Measurements from ENCODE around the gene TENM4.

DNA sequence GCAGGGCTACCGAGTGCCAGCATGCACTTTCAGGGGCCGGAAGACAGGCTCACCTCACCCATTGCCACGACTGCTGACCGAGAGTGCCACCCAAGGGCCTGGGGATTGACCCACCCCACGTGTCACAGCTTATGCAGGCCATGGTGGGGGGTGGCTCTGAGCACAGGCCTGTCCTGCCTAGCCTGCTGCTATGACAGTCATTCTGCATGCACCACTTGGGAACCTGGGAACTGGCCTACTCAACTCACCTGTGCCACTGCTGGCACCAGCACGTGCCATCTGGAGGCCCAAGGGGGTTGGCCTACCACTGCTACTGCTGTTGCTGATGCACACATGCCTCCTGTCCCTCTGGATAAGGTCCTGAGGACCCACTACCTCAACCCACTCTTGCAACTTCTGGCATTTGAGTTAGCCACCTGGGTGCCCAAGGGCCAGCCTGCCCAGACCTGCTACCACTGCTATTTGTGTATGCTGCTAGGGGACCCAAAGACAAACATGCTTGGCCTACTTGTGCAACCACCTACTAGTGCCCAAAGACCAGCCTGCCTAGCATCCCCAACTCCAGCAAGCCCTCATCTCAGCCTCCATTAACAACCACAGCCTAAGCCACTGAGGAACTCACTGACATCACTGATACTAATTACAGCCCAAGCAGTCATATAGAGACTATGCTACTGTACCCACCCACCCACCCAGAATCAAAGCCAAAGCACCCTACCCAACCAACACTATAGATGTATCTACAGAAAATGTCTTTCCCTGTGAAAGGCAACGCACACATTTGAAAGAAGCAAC, 807.1 kb downstream of the TENM4 start:
- TF ChIP-seq SIN3A (IDR thresholded peaks at IDR 0.05; ENCODE audit: borderline replicate concordance, insufficient read depth, low read length): no peak
- TF ChIP-seq POLR2AphosphoS5 (IDR thresholded peaks at IDR 0.05; ENCODE audit: low read depth, low read length): no peak
- TF ChIP-seq TAF1 (IDR thresholded peaks at IDR 0.05; ENCODE audit: borderline replicate concordance, insufficient read depth, low read length): no peak
